ENCODE results near the gene TAS1R1.

- TF ChIP-seq ZNF274 (IDR thresholded peaks at IDR 0.05; ENCODE audit: low read depth, low read length) (no peak), YY1 (IDR thresholded peaks at IDR 0.05; ENCODE audit: insufficient read depth, insufficient read length) (no peak), SUZ12 (IDR thresholded peaks at IDR 0.05; ENCODE audit: extremely low read depth, insufficient read depth, insufficient read length) (no peak)
These were observed 26.6 kb downstream of the TAS1R1 start for GRCh38 chr1:6581561-6582305.
